ENCODE measurements around the gene AP4S1. TPM values are rescaled to one million over a fixed set of nuclear protein-coding genes. Genes with fewer than 3 reads are reported as not detected.

The AP4S1 gene
- total and polyA plus RNA-seq, 10 donors: 6.4 to 22.9 (median 13.2) TPM

DNA sequence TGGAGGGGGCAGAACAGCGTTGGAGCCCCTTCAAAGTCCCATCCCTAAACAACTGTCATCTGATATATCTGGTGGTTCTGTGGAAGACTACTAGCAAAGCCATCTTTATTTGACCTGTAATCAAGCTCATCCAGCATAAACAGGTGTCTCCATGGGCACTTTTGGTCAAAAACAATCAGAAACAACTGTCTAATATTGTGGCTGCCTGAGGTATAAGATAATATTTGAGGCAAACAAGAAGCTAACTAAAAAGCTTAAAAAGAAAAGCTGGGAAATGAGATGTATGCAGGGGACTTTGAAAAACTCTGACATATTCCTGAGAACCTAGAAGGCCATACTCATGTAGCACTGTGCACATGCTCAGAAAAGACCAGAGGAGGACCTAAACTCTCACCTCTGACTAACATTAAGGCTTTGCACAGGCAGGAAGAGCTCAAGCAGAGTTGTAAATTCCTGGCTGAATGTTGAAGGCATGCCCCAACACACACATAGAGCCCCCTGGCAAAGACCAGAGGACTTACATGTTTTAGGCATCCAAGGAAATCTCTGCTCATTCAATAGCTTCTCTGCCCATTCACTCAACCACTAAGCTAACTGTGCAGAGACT lies 27.2 kb upstream of the AP4S1 start:
- intact Hi-C loops (cut with DNase I; ENCODE audit: low total_unique reads): no loop called here

GRCh38 chr14:30999038-30999773 lies 26.2 kb upstream of the AP4S1 start:
- intact Hi-C loops (cut with DNase I; ENCODE audit: low total_unique reads): no loop called here
- H3K36me3 ChIP-seq: peaks cover 0 to 50% (median 7%) of the 10 kb centered on the region in 6 donors
- peaks cover 0 to 26% (median 23%) of the 10 kb centered on the region in 8 donors for H3K9me3 ChIP-seq
- H3K4me1 ChIP-seq: peaks cover 0 to 32% (median 14%) of the 10 kb centered on the region in 6 donors
- 88 to 98% (median 98%) methylated on average over 6 of the region's 6 CpGs for WGBS, 5 donors
- DNase-seq: no peak
- no peak overlapping the region for H3K4me3 ChIP-seq
- TF ChIP-seq CTCF (IDR thresholded peaks at IDR 0.05 in 8 of 11, conservative IDR thresholded peaks at IDR 0.05 in 3 of 11): no peak
- TF ChIP-seq POLR2A (IDR thresholded peaks at IDR 0.05): no peak
- TF ChIP-seq POLR2AphosphoS5 (IDR thresholded peaks at IDR 0.05): no peak
- no peaks in the 10 kb centered on the region for H3K27me3 ChIP-seq (replicated peaks in 1 of 7)
- no peak overlapping the region for H3K27ac ChIP-seq

More for the DNA sequence above, 27.2 kb upstream of the AP4S1 start:
- no peak overlapping the region for H3K27ac ChIP-seq
- H3K4me3 ChIP-seq: no peak overlapping the region
- 95 to 100% (median 100%) methylated on average over 1 of the region's 1 CpG for WGBS, 5 donors
- peaks cover 0 to 26% (median 23%) of the 10 kb centered on the region in 8 donors for H3K9me3 ChIP-seq
- H3K36me3 ChIP-seq: peaks cover 0 to 40% (median 7%) of the 10 kb centered on the region in 6 donors
- no peak for TF ChIP-seq POLR2AphosphoS5 (IDR thresholded peaks at IDR 0.05)
- no peak for TF ChIP-seq CTCF (IDR thresholded peaks at IDR 0.05 in 8 of 11, conservative IDR thresholded peaks at IDR 0.05 in 3 of 11)
- no peak for TF ChIP-seq POLR2A (IDR thresholded peaks at IDR 0.05)
- H3K27me3 ChIP-seq (replicated peaks in 1 of 7): no peaks in the 10 kb centered on the region
- DNase-seq: no peak
- peaks cover 0 to 42% (median 17%) of the 10 kb centered on the region in 6 donors for H3K4me1 ChIP-seq

- WGBS, 5 donors: 86 to 90% (median 89%) methylated on average over 3 of the region's 3 CpGs
- TF ChIP-seq POLR2AphosphoS5 (IDR thresholded peaks at IDR 0.05) (no peak), CTCF (IDR thresholded peaks at IDR 0.05 in 8 of 11, conservative IDR thresholded peaks at IDR 0.05 in 3 of 11) (no peak), POLR2A (IDR thresholded peaks at IDR 0.05) (no peak)
- intact Hi-C loops (cut with DNase I; ENCODE audit: low total_unique reads): no loop called here
- no peak overlapping the region for H3K4me3 ChIP-seq
- peaks cover 0 to 26% (median 23%) of the 10 kb centered on the region in 8 donors for H3K9me3 ChIP-seq
- H3K27me3 ChIP-seq (replicated peaks in 1 of 7): no peaks in the 10 kb centered on the region
- H3K36me3 ChIP-seq: peaks cover 0 to 65% (median 16%) of the 10 kb centered on the region in 6 donors
- peaks cover 0 to 17% (median 3%) of the 10 kb centered on the region in 6 donors for H3K4me1 ChIP-seq
- no peak overlapping the region for H3K27ac ChIP-seq
- no peak for DNase-seq
Measured at GRCh38 chr14:31000629-31001338, 24.7 kb upstream of the AP4S1 start.

DNA sequence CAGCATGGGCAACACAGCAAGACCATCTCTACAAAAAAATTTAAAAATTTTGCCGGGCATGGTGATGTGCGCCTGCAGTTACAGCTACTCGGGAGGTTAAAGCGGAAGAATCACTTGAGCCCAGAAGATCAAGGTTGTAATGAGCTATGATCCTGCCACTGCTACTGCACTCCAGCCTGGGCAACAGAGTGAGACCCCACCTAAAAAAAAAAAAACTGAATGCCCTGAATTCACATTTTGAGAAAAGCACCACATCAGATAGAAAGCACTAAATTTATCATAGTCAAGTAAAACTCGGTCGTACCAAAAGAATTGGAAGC lies 24.1 kb upstream of the AP4S1 start:
- H3K27me3 ChIP-seq (replicated peaks in 1 of 7): no peaks in the 10 kb centered on the region
- no peak for DNase-seq
- TF ChIP-seq POLR2A (IDR thresholded peaks at IDR 0.05) (no peak), POLR2AphosphoS5 (IDR thresholded peaks at IDR 0.05) (no peak), CTCF (IDR thresholded peaks at IDR 0.05 in 8 of 11, conservative IDR thresholded peaks at IDR 0.05 in 3 of 11) (no peak)
- H3K4me3 ChIP-seq: no peak overlapping the region
- intact Hi-C loops (cut with DNase I; ENCODE audit: low total_unique reads): no loop called here
- peaks cover 0 to 26% (median 23%) of the 10 kb centered on the region in 8 donors for H3K9me3 ChIP-seq
- peaks cover 0 to 12% (median 0%) of the 10 kb centered on the region in 6 donors for H3K4me1 ChIP-seq
- H3K36me3 ChIP-seq: peaks cover 0 to 70% (median 21%) of the 10 kb centered on the region in 6 donors
- no peak overlapping the region for H3K27ac ChIP-seq
- 81 to 98% (median 90%) methylated on average over 6 of the region's 6 CpGs for WGBS, 5 donors
